Stimulated activated naive CD4-positive, alpha-beta T cell (primary cell): ENCODE data around the gene FMO5.

Experiments used
- DNase-seq, 6 experiments: peaks; one replicate each; lab custom pipeline; 2025; lab: John Stamatoyannopoulos, UW

The FMO5 gene

DNA sequence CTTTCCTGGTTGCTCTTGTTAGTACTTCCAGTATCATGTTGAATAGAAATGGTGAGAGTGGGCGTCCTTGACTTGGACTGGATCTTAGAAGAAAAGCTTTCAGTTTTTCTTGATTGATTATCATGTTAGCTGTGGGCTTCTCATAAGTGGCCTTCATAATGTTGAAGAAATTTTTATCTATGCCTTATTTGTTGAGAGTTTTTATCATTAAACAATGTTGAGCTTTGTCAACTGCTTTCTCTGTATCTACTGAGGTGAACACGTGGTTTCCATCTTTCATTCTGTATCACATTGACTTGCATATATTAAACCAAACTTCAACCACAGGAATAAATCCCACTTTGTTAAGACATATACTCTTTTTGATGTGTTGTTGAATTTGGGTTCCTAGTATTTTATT, 82.3 kb downstream of the FMO5 start:
- no peak for DNase-seq
